HG03175 (cell line): ENCODE measurements around the gene FHL5.
A peak's percentile ranks its signal among the peaks of the same experiment; 100 is the strongest.
"Not testable (repeated sequence)": the region's sequence is repeated elsewhere in the genome, so short reads cannot be mapped to it uniquely, and the experiment has no call there.

Experiments
- ATAC-seq: cut with Tn5 transposase; IDR thresholded peaks from one replicate; pipeline ENCODE4 v1.9.1; 2021; ENCODE audit warnings: mild to moderate bottlenecking, moderate library complexity; ENCODE audit not compliant: unreplicated experiment

FHL5 gene, protein sequence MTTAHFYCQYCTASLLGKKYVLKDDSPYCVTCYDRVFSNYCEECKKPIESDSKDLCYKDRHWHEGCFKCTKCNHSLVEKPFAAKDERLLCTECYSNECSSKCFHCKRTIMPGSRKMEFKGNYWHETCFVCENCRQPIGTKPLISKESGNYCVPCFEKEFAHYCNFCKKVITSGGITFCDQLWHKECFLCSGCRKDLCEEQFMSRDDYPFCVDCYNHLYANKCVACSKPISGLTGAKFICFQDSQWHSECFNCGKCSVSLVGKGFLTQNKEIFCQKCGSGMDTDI

DNA sequence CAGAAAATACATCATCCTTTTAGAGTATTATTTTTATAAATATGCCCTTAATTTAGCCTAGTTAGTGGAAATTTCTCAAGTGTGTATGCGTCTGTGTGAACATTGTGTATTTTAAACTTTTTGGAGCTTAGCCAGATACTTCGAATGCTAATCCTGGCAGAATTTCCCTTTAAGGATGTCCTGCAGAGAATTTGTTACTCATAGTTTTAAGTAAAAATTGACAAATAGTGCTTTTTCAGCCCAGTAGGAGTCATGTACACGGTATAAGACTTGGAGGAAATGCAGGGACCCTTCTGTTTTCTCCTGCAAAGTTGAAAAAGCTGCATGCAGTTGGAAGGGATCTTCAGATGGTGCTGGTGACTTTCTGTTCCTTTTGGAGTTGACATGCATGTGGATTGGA, at the start of gene FHL5:
FHL5 (plus strand) TSS at position 243 of the 400 bp plus-strand sequence. CDS start 40,486 bp downstream, outside the sequence.
- ATAC-seq = no peak

- ATAC-seq = no peak
Observed at GRCh38 chr6:96520171-96521115, 42.5 kb upstream of the FHL5 start.

DNA sequence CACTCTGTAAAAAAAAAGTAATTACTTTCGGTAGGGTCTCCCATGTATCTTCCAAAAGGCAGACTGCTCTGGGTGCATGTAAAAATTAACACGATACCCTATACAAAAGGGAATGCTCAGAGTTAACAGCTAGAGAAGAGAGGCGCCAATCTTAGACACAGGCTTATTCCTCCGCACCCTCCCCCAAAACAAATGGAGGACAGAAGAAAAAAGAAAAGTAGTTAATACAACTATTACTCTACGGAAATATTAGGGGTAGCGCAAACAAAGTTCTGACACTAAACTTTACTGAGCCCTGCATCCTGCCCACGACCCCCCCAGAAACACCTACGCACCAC, 41.7 kb upstream of the FHL5 start:
- peak; percentile 27 for ATAC-seq

- ATAC-seq = peak; percentile 97
Observed at GRCh38 chr6:96521644-96522464, 41.1 kb upstream of the FHL5 start, which contains the start of gene UFL1. Gene UFL1 (plus strand): TSS chr6:96521806. CDS start chr6:96521874, 68 bp downstream.

GRCh38 chr6:96522465-96523009, 40.4 kb upstream of the FHL5 start:
- peak; percentile 27 for ATAC-seq

DNA sequence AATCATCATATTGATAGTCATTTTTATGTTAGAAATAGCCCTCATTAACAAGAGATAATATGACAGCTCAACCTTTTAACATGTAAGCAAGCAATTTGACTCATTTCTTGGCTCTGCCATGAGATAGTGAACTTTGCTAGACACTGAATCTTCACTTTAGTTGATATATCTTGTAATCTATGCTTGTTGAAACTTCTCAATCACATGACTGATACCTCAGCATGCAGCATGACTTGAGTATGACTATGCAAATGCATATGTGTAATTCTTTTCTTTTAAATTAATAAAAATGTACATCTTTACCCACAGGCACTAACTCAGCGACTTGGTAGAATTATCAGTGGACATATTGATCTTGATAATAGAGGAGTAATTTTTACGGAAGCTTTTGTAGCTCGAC, 34.7 kb upstream of the FHL5 start:
- no peak for ATAC-seq

DNA sequence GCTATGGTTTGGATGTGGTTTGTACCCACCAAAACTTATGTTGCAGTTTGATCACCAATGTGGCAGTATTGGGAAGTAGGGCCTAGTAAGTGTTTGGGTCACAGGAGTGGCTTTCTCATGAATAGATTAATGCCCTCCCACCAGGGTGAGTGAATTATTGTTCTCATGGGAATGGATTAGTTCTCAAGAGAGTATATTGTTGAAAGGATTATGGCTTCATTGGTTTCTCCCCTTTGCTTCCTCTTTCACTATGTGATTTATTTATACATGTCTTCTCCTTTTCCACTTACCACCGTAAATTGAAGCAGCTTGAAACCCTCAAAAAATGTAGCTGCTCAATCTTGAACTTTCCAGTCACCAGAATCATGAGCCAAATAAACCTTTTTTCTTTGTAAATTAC, 30.5 kb upstream of the FHL5 start:
- no peak for ATAC-seq

GRCh38 chr6:96537726-96538125, 25.2 kb upstream of the FHL5 start:
- ATAC-seq = no peak

DNA sequence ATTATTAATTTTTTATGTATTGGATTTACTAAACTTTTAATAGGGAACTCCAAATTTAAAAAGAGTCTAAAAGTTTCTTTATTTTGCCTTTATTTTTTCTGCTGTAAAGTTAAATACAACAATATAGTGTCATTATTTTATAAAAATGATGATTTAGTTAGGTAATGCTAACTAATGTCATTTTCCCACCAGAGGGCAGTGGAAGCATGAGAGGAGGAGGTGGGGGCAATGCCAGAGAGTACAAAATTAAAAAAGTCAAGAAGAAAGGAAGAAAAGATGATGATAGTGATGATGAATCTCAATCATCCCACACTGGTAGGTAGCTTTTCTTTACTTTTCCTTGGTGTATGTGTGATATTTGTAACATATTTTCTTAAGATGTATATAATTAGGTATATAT, 20.2 kb upstream of the FHL5 start:
- no peak for ATAC-seq

- ATAC-seq = no peak
Observed at GRCh38 chr6:96545882-96546281, 17.0 kb upstream of the FHL5 start.

GRCh38 chr6:96547654-96548053, 15.3 kb upstream of the FHL5 start:
- no peak for ATAC-seq

GRCh38 chr6:96554558-96554957, 8.4 kb upstream of the FHL5 start:
- no peak for ATAC-seq

DNA sequence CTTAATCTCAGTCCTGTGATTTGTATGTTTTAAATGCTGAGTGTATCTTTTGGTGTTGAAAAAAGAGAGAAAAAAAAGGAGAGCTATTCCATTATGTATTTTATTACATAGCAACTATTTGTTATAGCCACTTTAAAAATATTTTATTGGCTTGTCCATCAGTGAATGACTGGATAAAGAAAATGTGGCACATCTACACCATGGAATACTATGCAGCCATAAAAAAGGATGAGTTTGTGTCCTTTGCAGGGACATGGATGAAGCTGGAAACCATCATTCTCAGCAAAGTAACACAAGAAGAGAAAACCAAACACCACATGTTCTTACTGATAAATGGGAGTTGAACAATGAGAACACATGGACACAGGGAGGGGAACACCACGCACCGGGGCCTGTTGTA, 3.2 kb upstream of the FHL5 start:
- not testable (repeated sequence) for ATAC-seq

DNA sequence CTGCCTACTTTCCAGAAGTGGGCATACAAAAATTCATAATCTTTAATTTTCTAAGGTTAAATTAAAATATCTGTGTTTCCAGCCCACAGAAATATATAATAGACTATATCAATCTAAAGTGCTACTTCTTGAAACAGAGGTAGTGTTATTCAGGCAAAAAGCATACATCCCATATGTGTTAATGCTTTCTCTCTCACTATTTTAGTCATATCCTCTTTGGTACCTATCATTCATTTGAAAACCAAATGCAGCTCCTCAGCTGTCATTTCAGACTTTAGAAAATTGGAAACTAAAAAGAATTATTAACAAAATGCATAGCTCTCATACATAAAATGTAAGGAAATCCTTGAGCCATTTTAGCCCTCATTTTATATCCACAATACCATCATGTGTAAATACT, 925 bp downstream of the FHL5 start:
- no peak for ATAC-seq

GRCh38 chr6:96570053-96570452, 7.1 kb downstream of the FHL5 start:
- no peak for ATAC-seq

GRCh38 chr6:96571551-96571950, 8.6 kb downstream of the FHL5 start:
- no peak for ATAC-seq

GRCh38 chr6:96575359-96575758, 12.4 kb downstream of the FHL5 start:
- no peak for ATAC-seq

- no peak for ATAC-seq
Observed at GRCh38 chr6:96576221-96576620, 13.3 kb downstream of the FHL5 start.

DNA sequence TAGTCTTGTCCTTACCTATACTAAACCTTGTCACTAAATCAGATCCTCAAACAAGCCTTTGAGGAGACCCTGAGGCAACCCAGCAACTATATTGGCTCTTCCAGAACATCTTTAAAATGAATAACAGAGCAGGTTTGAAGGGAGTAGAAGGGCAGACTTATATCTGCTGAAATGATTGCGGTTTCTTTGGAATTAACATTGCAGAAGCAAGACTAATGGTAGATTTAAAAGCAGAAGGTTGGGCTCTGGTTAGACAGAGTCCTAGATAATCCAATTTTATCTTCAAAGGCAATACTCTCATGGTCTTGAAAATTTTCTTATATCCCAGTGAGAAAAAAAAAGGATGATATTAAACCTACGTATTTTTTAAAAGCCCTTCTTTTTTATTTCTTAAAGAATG, 19.1 kb downstream of the FHL5 start:
- ATAC-seq = no peak

DNA sequence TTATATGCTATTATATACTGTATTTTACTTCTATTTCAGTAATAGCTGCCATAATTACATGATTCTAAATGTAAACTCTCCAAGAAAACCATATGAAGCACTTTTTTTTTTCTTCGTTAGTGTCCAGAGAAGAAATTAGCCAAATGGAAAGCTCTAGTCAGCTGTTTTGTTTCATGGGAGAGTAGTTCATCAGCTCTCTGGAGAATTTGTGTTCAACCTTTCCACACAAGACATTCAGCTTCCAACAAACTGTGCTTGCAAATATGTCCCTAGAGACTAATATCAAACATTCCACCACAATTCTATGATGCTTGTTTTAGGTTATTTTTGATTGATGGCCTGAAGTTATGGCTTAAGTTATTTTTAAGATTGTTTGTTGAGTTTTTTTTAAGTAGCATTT, 19.5 kb downstream of the FHL5 start:
- ATAC-seq = no peak

DNA sequence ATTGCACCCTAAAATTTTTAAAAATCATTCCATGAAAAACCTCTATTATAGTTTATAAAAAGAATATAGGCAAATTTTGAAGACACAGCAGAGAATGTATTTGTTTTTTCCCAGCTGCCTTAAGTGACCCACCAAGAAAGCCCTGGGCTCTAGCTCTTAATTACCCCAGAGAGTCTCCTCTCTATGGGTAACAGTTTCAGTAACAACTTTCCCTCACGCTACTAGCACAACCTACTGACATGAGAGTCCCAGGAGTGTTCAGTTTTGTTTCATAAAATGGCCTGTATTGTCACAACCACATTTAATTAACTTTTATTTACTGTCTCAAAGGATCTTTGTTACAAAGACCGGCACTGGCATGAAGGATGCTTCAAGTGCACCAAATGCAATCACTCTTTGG, 41.5 kb downstream of the FHL5 start:
- no peak for ATAC-seq
